AG09309 (cell line): ENCODE data around the gene MIPOL1.
"Not testable (repeated sequence)": the region's sequence is repeated elsewhere in the genome, so short reads cannot be mapped to it uniquely, and the experiment has no call there.

Experiments
- DNase-seq: peaks from one replicate; pipeline ENCODE4 v3.0.0-alpha.2; 2010; ENCODE audit warnings: low read depth
- H3K4me3 ChIP-seq: 2 replicates; pipeline ENCODE4 v1.5.1; 2011; ENCODE audit warnings: mild to moderate bottlenecking, low read depth, low read length, moderate library complexity; ENCODE audit not compliant: control insufficient read depth
- TF ChIP-seq, protein P1 (sequence below): IDR thresholded peaks from 2 replicates; pipeline ENCODE4 v1.5.1; 2011; ENCODE audit warnings: mild to moderate bottlenecking, low read depth, low read length, inconsistent platforms; ENCODE audit not compliant: insufficient read depth, control insufficient read depth; ENCODE audit errors: missing control alignments

Gene MIPOL1

DNA sequence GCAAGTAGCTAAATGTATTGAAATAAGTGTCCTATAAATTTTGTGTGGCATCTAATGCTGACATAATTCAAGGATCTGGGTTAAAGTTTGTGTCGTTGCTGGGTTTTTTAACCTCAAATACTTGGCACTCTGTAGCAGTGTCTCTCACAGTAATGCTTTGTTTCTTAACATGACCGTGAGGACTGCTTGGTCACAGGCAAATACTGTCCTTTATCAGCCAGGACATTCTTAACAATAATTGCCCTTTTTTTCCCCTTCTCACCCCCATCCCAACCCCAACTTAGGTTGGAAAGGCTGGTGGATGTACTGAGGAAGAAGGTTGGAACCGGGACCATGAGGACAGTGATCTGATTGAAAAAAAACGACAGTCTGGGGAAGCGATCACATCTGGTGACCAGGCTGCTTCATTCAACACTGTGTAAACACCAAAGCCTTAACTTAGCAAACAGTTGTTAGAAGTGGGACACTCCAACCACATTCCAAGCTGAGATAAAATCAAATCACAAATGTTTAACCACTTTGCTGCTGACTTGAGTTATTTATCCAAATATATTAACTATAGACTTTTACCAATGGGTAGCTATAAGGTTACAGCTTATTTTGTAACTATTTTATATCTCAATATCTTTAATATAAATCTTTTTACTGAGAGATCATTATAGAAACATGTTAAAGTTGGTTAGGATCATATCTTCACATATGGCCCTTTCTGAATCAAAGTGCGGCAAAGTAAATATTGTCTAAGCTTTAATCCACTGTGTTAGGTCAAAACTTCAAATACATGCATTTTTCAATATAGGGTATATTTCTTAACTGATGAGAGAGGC lies 349.1 kb downstream of the MIPOL1 start:
- no peak for DNase-seq
- H3K4me3 ChIP-seq: no peak overlapping the region

DNA sequence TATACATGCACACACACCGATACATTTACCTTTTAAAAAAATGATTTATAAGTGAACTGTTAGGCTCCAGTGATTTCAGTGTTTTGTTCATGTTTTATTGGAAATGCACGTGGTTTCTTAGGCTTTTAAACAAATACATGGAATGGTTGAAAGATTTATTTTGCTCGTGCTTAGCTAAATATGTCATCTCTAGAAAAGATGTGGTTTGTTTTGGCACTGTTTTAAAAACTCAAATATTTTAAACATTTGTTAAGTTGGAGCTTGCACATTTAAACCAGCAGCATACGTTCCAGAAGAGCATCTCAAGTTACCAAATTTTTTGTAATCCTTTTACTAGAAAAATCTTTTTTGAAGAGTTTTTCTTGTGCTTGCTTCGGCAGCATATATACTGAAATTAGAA lies 352.8 kb downstream of the MIPOL1 start:
- TF ChIP-seq, protein P1, sequence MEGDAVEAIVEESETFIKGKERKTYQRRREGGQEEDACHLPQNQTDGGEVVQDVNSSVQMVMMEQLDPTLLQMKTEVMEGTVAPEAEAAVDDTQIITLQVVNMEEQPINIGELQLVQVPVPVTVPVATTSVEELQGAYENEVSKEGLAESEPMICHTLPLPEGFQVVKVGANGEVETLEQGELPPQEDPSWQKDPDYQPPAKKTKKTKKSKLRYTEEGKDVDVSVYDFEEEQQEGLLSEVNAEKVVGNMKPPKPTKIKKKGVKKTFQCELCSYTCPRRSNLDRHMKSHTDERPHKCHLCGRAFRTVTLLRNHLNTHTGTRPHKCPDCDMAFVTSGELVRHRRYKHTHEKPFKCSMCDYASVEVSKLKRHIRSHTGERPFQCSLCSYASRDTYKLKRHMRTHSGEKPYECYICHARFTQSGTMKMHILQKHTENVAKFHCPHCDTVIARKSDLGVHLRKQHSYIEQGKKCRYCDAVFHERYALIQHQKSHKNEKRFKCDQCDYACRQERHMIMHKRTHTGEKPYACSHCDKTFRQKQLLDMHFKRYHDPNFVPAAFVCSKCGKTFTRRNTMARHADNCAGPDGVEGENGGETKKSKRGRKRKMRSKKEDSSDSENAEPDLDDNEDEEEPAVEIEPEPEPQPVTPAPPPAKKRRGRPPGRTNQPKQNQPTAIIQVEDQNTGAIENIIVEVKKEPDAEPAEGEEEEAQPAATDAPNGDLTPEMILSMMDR: no peak
- peak; percentile 35 for DNase-seq
- H3K4me3 ChIP-seq: no peak overlapping the region

More for the DNA sequence above, 349.1 kb downstream of the MIPOL1 start:
- TF ChIP-seq, protein P1: no peak

DNA sequence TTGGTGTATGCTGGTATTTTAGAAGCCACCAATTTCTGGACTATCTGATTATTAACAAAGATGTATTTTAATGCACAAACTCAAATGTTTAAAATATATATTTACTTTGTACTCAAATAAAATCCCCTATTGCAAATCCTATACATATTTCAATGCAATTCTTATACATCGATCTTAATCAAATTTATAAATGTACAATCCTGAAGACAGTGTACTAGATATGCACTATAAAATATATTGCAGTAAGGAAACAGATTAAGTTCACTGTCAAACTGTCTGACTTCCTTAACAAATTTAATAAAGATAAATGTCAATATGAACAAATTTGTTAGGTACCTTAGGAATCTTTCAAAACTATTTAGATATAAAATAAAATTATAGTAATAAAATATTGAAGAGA lies 353.4 kb downstream of the MIPOL1 start:
- TF ChIP-seq, protein P1: no peak
- no peak for DNase-seq
- no peak overlapping the region for H3K4me3 ChIP-seq

DNA sequence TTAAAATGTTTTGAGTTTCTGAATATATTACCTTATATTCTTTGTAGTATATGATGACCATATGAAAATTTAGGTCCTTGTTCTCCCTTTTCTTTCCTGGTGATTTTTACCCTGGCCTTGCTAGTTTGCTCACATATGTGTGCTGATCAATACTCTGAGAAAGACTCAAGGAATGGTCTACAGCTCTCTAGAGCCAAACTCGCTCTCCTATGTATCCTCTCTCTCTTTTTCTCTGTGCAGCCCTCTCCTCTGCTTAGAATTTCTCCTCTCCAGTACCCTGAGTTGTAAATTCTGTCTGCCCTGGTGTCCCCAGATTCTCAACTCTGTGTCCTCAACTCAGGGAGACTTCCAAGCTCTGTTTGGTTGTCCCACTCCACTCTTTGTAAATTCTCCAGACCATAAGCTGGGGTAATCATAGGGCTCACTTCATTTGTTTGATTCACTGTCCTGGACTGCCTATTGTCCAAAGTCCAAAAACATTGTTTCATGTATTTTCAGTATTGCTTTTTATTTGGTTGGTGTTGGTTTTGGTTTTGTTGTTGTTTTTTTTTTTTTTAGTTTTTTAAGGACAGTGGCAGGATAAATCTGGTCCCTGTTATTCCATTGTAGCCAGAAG lies 356.3 kb downstream of the MIPOL1 start:
- TF ChIP-seq, protein P1: no peak

DNA sequence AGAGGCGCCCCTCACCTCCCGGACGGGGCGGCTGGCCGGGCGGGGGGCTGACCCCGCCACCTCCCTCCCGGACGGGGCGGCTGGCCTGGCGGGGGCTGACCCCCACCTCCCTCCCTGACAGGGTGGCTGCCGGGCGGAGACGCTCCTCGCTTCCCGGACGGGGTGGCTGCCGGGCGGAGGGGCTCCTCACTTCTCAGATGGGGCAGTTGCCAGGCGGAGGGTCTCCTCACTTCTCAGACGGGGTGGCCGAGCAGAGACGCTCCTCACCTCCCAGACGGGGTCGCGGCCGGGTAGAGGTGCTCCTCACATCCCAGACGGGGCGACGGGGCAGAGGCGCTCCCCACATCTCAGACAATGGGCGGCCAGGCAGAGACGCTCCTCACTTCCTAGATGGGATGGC lies 357.9 kb downstream of the MIPOL1 start:
- not testable (repeated sequence) for H3K4me3 ChIP-seq, DNase-seq

More for the DNA sequence above, 356.3 kb downstream of the MIPOL1 start:
- no peak for DNase-seq
- no peak overlapping the region for H3K4me3 ChIP-seq

DNA sequence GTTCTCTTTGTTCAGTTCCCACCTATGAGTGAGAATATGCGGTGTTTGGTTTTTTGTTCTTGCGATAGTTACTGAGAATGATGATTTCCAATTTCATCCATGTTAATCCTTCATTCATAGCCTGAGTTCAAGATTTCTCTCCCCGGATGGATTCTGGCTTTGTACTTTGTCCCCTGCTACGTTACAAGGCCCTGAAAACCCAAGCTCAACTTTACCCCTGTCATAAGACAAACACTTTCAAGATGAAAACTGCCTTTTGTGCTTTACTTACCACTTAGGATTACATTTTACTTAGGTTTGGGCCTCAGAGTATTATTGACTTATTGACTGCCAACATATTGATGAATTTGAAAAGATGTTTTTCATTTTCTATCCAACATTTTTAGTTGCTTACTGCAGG lies 361.0 kb downstream of the MIPOL1 start:
- TF ChIP-seq, protein P1: no peak
- H3K4me3 ChIP-seq: no peak overlapping the region
- DNase-seq: no peak

DNA sequence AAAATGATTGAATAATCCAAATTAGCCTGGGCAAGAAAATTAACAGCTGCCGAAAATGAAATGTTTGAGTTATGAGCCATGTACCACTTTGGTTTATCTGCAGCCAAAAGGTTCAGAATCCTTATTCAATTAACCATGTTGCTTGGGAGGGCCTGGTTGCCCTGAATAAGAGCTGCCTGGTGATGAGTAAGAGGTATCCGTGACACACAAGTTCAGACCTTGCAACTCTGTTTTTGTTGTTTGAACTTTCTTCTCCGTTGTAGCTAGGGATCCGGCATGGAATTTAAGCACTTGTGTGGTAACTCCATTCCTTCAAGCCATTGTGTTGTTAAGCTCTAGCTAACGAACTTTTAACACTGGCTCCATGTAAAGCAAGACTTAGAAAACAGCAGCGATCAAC lies 361.6 kb downstream of the MIPOL1 start:
- TF ChIP-seq, protein P1: no peak
- DNase-seq: no peak

More for the DNA sequence above, 361.6 kb downstream of the MIPOL1 start:
- H3K4me3 ChIP-seq: no peak overlapping the region
